ENCODE measurements around the gene LIPI.

LIPI gene

GRCh38 chr21:14229399-14229798, 18.6 kb upstream of the LIPI start:
- no peak overlapping the region for H3K4me3 ChIP-seq (ENCODE audit: low read length in 2 of 2)
- no CpG with 5 or more reads among the region's 1 CpG for WGBS, 2 donors (ENCODE audit: extremely low coverage in 2 of 2, insufficient read length in 2 of 2, insufficient replicate concordance in 1 of 2)
- no peaks in the 10 kb centered on the region for H3K36me3 ChIP-seq (replicated peaks in 1 of 2; ENCODE audit: control insufficient read depth in 2 of 2, insufficient read depth in 2 of 2, low read length in 2 of 2)
- no peaks in the 10 kb centered on the region for H3K4me1 ChIP-seq (ENCODE audit: control insufficient read depth in 2 of 2, insufficient read depth in 1 of 2, low read depth in 1 of 2, low read length in 2 of 2)
- no peak overlapping the region for H3K18ac ChIP-seq (ENCODE audit: low read length)
- no peak for DNase-seq (ENCODE audit: low spot score)
- H3K27me3 ChIP-seq (ENCODE audit: control insufficient read depth in 3 of 3, insufficient read depth in 3 of 3, low read depth in 1 of 3, low read length in 3 of 3): no peaks in the 10 kb centered on the region
- peaks cover 2 to 6% of the 10 kb centered on the region in 2 donors for H3K9me3 ChIP-seq (replicated peaks in 1 of 2; ENCODE audit: control insufficient read depth in 2 of 2, insufficient read depth in 1 of 2, low read depth in 1 of 2, low read length in 2 of 2)
- no peak overlapping the region for H3K4me2 ChIP-seq (ENCODE audit: insufficient read depth, low read length, poor library complexity, severe bottlenecking)
- H2BK12ac ChIP-seq (ENCODE audit: low read length): no peak overlapping the region
- H2AFZ ChIP-seq (ENCODE audit: low read length): no peak overlapping the region
- H2AK5ac ChIP-seq (ENCODE audit: low read depth, low read length): no peak overlapping the region
- no peak overlapping the region for H4K91ac ChIP-seq (ENCODE audit: low read depth, low read length, poor library complexity)
- H3K27ac ChIP-seq (replicated peaks; ENCODE audit: low read length): no peak overlapping the region
- H3K79me1 ChIP-seq (ENCODE audit: low read depth, low read length): no peaks in the 10 kb centered on the region
- no peak overlapping the region for H2BK120ac ChIP-seq (ENCODE audit: low read depth, low read length)
- no peak overlapping the region for H3K9ac ChIP-seq (ENCODE audit: low read depth, low read length, poor library complexity)
- H3K14ac ChIP-seq (ENCODE audit: low read length): no peak overlapping the region
- H2BK15ac ChIP-seq (ENCODE audit: low read length): no peak overlapping the region
- no peak overlapping the region for H4K8ac ChIP-seq (ENCODE audit: low read depth, low read length)
- H2BK5ac ChIP-seq (ENCODE audit: low read length): no peak overlapping the region
- H3K4ac ChIP-seq (ENCODE audit: low read length): no peak overlapping the region
- no peak overlapping the region for H3K23ac ChIP-seq (ENCODE audit: low read depth, low read length, poor library complexity)

DNA sequence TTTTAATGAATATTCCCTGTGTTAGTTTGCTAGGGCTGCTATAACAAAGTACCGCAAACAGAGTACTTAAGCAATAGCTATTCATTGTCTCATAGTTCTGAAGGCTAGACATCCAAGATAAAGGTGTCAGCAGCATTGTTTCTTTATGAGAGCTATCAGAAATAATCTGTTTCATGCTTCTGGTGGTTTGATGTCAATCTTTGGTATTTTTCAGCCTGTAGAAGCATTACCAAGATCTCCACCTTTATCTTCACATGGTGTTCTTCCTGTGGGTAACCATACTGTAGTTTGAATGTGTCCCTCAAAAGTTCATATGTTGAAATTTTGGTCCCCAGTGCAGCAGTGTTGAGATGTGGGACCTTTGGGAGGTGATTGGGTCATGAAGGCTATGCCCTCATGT, 12.6 kb upstream of the LIPI start:
- Histone ChIP-seq H3K18ac (ENCODE audit: low read length) (no peak overlapping the region), H2BK5ac (ENCODE audit: low read length) (no peak overlapping the region), H3K9ac (ENCODE audit: low read depth, low read length, poor library complexity) (no peak overlapping the region), H3K9me3 (replicated peaks in 1 of 2; ENCODE audit: control insufficient read depth in 2 of 2, insufficient read depth in 1 of 2, low read depth in 1 of 2, low read length in 2 of 2) (no peaks in the 10 kb centered on the region), H3K4me1 (ENCODE audit: control insufficient read depth in 2 of 2, insufficient read depth in 1 of 2, low read depth in 1 of 2, low read length in 2 of 2) (no peaks in the 10 kb centered on the region), H3K27ac (replicated peaks; ENCODE audit: low read length) (no peak overlapping the region), H2AFZ (ENCODE audit: low read length) (no peak overlapping the region), H2BK120ac (ENCODE audit: low read depth, low read length) (no peak overlapping the region), H2BK12ac (ENCODE audit: low read length) (no peak overlapping the region), H3K36me3 (replicated peaks in 1 of 2; ENCODE audit: control insufficient read depth in 2 of 2, insufficient read depth in 2 of 2, low read length in 2 of 2) (no peaks in the 10 kb centered on the region), H3K14ac (ENCODE audit: low read length) (no peak overlapping the region), H3K27me3 (ENCODE audit: control insufficient read depth in 3 of 3, insufficient read depth in 3 of 3, low read depth in 1 of 3, low read length in 3 of 3) (no peaks in the 10 kb centered on the region), H3K4me2 (ENCODE audit: insufficient read depth, low read length, poor library complexity, severe bottlenecking) (no peak overlapping the region), H3K4ac (ENCODE audit: low read length) (no peak overlapping the region), H2BK15ac (ENCODE audit: low read length) (no peak overlapping the region), H3K79me1 (ENCODE audit: low read depth, low read length) (no peaks in the 10 kb centered on the region), H3K4me3 (ENCODE audit: low read length in 2 of 2) (no peak overlapping the region), H3K23ac (ENCODE audit: low read depth, low read length, poor library complexity) (no peak overlapping the region), H4K91ac (ENCODE audit: low read depth, low read length, poor library complexity) (no peak overlapping the region), H4K8ac (ENCODE audit: low read depth, low read length) (no peak overlapping the region), H2AK5ac (ENCODE audit: low read depth, low read length) (no peak overlapping the region)
- no CpG with 5 or more reads among the region's 1 CpG for WGBS, 2 donors (ENCODE audit: extremely low coverage in 2 of 2, insufficient read length in 2 of 2, insufficient replicate concordance in 1 of 2)
- no peak for DNase-seq (ENCODE audit: low spot score)

GRCh38 chr21:14215971-14216641, 5.4 kb upstream of the LIPI start, which contains the start of gene RBM11:
TSS of gene RBM11 (plus strand) at chr21:14216157. CDS start at chr21:14216187, 30 bp downstream.
- Histone ChIP-seq H3K14ac (ENCODE audit: low read length) (no peak within 1 kb of the TSS), H2BK120ac (ENCODE audit: low read depth, low read length) (no peak within 1 kb of the TSS), H3K4me2 (ENCODE audit: insufficient read depth, low read length, poor library complexity, severe bottlenecking) (peak within 1 kb of the TSS; percentile 63), H3K18ac (ENCODE audit: low read length) (peak within 1 kb of the TSS; percentile 72), H3K79me1 (ENCODE audit: low read depth, low read length) (no peaks in the 10 kb centered on the region), H2BK12ac (ENCODE audit: low read length) (no peak within 1 kb of the TSS), H3K4ac (ENCODE audit: low read length) (no peak within 1 kb of the TSS), H3K9ac (ENCODE audit: low read depth, low read length, poor library complexity) (peak within 1 kb of the TSS; percentile 86), H2AFZ (ENCODE audit: low read length) (peak within 1 kb of the TSS; percentile 100), H2AK5ac (ENCODE audit: low read depth, low read length) (no peak within 1 kb of the TSS), H2BK15ac (ENCODE audit: low read length) (no peak within 1 kb of the TSS), H4K8ac (ENCODE audit: low read depth, low read length) (no peak within 1 kb of the TSS), H3K27me3 (ENCODE audit: control insufficient read depth in 3 of 3, insufficient read depth in 3 of 3, low read depth in 1 of 3, low read length in 3 of 3) (peaks cover 0 to 46% (median 9%) of the 10 kb centered on the region in 3 experiments), H3K27ac (replicated peaks; ENCODE audit: low read length) (no peak within 1 kb of the TSS), H2BK5ac (ENCODE audit: low read length) (no peak within 1 kb of the TSS), H3K4me1 (ENCODE audit: control insufficient read depth in 2 of 2, insufficient read depth in 1 of 2, low read depth in 1 of 2, low read length in 2 of 2) (peaks cover 0 to 2% of the 10 kb centered on the region in 2 donors), H3K4me3 (ENCODE audit: low read length in 2 of 2) (peak within 1 kb of the TSS; percentile 66 to 84), H3K36me3 (replicated peaks in 1 of 2; ENCODE audit: control insufficient read depth in 2 of 2, insufficient read depth in 2 of 2, low read length in 2 of 2) (no peaks in the 10 kb centered on the region), H3K23ac (ENCODE audit: low read depth, low read length, poor library complexity) (no peak within 1 kb of the TSS), H4K91ac (ENCODE audit: low read depth, low read length, poor library complexity) (no peak within 1 kb of the TSS), H3K9me3 (replicated peaks in 1 of 2; ENCODE audit: control insufficient read depth in 2 of 2, insufficient read depth in 1 of 2, low read depth in 1 of 2, low read length in 2 of 2) (no peaks in the 10 kb centered on the region)
- DNase-seq (ENCODE audit: low spot score): peak; percentile 82
- no CpG with 5 or more reads among the region's 55 CpGs for WGBS, 2 donors (ENCODE audit: extremely low coverage in 2 of 2, insufficient read length in 2 of 2, insufficient replicate concordance in 1 of 2)

DNA sequence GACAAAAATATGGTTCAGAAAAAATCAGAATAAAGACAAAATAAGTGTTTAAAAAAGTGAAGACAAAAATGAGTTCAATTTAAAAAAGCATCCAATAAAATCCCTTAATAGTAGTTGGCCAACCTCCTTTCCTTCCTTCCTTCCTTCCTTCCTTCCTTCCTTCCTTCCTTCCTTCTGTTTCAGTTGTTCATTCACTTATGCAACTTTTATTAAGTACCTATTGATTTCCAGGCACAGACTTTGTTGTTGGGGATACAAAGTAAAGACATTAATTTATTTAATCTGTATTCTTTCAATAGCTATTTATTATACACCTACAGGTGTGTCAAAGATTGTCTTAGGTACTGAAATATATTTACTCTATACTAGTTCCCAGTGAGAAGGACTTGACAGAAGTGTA, 2.4 kb upstream of the LIPI start:
- no peak overlapping the region for H3K14ac ChIP-seq (ENCODE audit: low read length)
- no peak overlapping the region for H2BK15ac ChIP-seq (ENCODE audit: low read length)
- no peak overlapping the region for H3K18ac ChIP-seq (ENCODE audit: low read length)
- H4K8ac ChIP-seq (ENCODE audit: low read depth, low read length): no peak overlapping the region
- H2BK120ac ChIP-seq (ENCODE audit: low read depth, low read length): no peak overlapping the region
- H3K4me3 ChIP-seq (ENCODE audit: low read length in 2 of 2): no peak overlapping the region
- no peak overlapping the region for H3K23ac ChIP-seq (ENCODE audit: low read depth, low read length, poor library complexity)
- no peak overlapping the region for H2BK5ac ChIP-seq (ENCODE audit: low read length)
- no peak for DNase-seq (ENCODE audit: low spot score)
- no peak overlapping the region for H2AK5ac ChIP-seq (ENCODE audit: low read depth, low read length)
- no peak overlapping the region for H3K4me2 ChIP-seq (ENCODE audit: insufficient read depth, low read length, poor library complexity, severe bottlenecking)
- peaks cover 0 to 2% of the 10 kb centered on the region in 2 donors for H3K4me1 ChIP-seq (ENCODE audit: control insufficient read depth in 2 of 2, insufficient read depth in 1 of 2, low read depth in 1 of 2, low read length in 2 of 2)
- H3K27me3 ChIP-seq (ENCODE audit: control insufficient read depth in 3 of 3, insufficient read depth in 3 of 3, low read depth in 1 of 3, low read length in 3 of 3): peaks cover 0 to 57% (median 9%) of the 10 kb centered on the region in 3 experiments
- H4K91ac ChIP-seq (ENCODE audit: low read depth, low read length, poor library complexity): no peak overlapping the region
- H3K27ac ChIP-seq (replicated peaks; ENCODE audit: low read length): no peak overlapping the region
- no peaks in the 10 kb centered on the region for H3K79me1 ChIP-seq (ENCODE audit: low read depth, low read length)
- no peaks in the 10 kb centered on the region for H3K9me3 ChIP-seq (replicated peaks in 1 of 2; ENCODE audit: control insufficient read depth in 2 of 2, insufficient read depth in 1 of 2, low read depth in 1 of 2, low read length in 2 of 2)
- H3K4ac ChIP-seq (ENCODE audit: low read length): no peak overlapping the region
- no peak overlapping the region for H2AFZ ChIP-seq (ENCODE audit: low read length)
- H2BK12ac ChIP-seq (ENCODE audit: low read length): no peak overlapping the region
- no peaks in the 10 kb centered on the region for H3K36me3 ChIP-seq (replicated peaks in 1 of 2; ENCODE audit: control insufficient read depth in 2 of 2, insufficient read depth in 2 of 2, low read length in 2 of 2)
- no peak overlapping the region for H3K9ac ChIP-seq (ENCODE audit: low read depth, low read length, poor library complexity)

Measured in neuronal stem cell (in vitro differentiated cells).